ENCODE data around the gene C1orf122. TPM values are rescaled to one million over a fixed set of nuclear protein-coding genes. Genes with fewer than 3 reads are reported as not detected.

The C1orf122 gene
- total RNA-seq, 1 experiment from 2014 or later = 86.5 TPM

GRCh38 chr1:37844536-37844935, 36.9 kb downstream of the C1orf122 start:
- no peak for DNase-seq (ENCODE audit: low read depth)

GRCh38 chr1:37845049-37845646, 37.6 kb downstream of the C1orf122 start:
- DNase-seq (ENCODE audit: low read depth) = no peak

- DNase-seq (ENCODE audit: low read depth) = no peak
Observed at GRCh38 chr1:37845786-37846185, 38.2 kb downstream of the C1orf122 start.

GRCh38 chr1:37846647-37847339, 39.2 kb downstream of the C1orf122 start:
- DNase-seq (ENCODE audit: low read depth) = no peak

DNA sequence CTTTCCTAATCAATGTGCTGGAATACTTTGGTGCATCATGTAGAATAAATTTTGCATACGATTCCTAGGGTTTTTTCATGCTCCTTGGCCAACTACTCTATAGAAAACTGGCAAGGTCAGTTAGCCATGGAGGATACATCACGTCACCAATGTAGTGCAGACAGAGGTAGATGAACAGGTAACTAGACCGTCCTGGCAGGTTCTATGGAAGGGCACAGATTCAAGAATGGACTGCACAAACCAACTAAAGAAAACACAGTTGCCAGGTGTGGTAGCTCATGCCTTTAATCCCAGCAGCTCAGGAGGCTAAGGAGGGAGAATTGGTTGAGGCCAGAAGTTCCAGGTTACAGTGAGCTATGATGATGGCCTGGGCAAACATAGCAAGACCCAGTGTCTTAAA, 41.9 kb downstream of the C1orf122 start:
- no peak for DNase-seq (ENCODE audit: low read depth)

DNA sequence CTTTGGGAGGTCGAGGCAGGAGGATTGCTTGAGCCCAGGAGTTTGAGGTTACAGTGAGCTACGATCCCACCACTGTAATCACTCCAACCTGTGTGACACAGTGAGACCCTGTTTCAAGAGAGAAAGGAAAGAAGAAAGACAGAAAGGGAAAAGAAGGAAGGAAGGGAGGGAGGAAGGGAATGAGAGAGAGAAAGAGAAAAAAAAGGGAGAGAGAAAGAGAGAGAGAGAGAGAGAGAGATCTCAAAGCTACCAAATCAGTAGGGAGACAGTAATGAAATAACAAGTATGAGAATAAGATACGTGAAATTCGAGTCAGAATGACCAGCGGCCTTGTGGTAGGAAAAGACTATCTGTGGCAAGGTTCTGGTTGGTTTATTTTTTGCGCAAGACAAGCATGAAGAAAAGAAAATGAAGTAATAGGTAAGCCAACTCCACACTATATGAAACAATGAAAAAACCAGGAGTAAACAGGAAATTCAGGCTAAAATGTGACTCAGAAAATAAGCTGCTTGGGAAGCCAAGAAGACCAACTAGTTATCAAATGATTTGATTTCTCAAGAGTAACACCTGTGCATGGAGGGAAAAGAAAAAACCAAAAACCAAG, 42.9 kb downstream of the C1orf122 start:
- peak; percentile 50 for DNase-seq (ENCODE audit: low read depth)

DNA sequence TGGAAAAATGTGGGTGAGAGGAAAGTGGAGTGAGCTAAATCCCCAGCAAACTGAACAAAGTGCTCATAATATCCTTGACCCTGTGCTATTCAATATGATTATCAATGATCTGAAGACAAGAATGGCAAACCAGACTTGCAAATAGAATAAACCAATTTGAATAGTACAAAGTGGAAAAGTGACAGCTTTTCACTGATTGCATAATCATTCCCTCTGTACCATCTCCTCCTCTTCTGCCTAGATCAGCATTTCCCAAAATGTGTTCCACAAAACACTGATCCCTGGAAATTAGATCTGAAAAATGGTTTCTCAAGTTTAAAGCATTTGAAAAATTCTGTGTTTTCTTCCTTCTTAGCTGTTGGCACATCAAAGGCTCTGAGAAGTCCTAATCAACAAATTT, 43.7 kb downstream of the C1orf122 start:
- no peak for DNase-seq (ENCODE audit: low read depth)

DNA sequence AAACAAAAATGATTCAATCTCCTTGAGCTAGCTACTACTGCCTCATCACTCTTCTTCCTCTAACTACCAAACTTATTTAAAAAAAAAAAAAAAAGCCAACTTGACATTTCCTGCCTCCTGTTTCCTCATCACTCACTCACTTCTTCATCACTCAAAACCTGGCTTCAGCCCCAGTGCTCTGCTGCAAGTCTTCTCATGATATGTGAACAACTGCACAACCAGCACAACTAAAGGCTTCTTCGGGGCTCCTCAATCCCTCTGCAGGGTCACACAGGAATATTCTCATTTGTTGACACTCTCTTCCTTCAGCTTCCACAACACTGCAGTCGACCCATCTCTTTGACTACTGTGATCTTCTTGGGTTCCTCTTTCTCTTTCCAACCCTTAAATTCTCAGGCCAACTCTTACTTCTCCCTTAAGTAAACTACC, 44.2 kb downstream of the C1orf122 start:
- peak; percentile 32 for DNase-seq (ENCODE audit: low read depth)

DNA sequence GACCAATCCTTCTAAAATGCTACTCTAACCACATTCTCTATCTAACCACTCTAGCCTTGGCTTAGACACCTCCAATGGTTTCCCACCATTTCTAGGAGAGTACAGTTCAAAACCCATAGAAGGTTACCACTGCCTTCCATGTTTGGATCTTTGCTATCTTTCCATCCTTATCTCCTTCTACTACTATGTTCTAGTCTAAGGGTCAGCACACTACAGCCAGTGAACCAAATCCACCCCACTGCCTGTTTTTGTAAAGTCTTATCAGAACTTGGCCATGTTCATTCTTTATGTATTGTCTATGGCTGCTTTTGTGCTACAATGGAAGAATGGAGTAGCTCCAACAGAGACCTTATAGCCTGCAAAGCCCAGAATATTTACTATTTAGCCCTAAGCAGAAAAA, 45.6 kb downstream of the C1orf122 start:
- no peak for DNase-seq (ENCODE audit: low read depth)

- DNase-seq (ENCODE audit: low read depth) = no peak
Observed at GRCh38 chr1:37854406-37854805, 46.8 kb downstream of the C1orf122 start.

Other genes starting within 250 kb of the C1orf122 start
- 65.1 and 73.9 TPM in 2 replicates for gene GNL2, start 211.9 kb upstream of the C1orf122 start, total RNA-seq (2014; rRNA removed)
- not detected in 2 replicates for gene RSPO1, start 172.9 kb upstream of the C1orf122 start, total RNA-seq (2014; rRNA removed)
- 45.3 and 47.6 TPM in 2 replicates for gene CDCA8, start 115.3 kb upstream of the C1orf122 start, total RNA-seq (2014; rRNA removed)
- not detected in 2 replicates for gene EPHA10, start 42.7 kb upstream of the C1orf122 start, total RNA-seq (2014; rRNA removed)
- 2.5 and 2.9 TPM in 2 replicates for gene MANEAL, start 13.9 kb upstream of the C1orf122 start, total RNA-seq (2014; rRNA removed)
- gene YRDC, start 418 bp downstream of the C1orf122 start, total RNA-seq (2014; rRNA removed) = 24.1 and 29.0 TPM in 2 replicates
- 1.6 and 2.1 TPM in 2 replicates for gene MTF1, start 51.8 kb downstream of the C1orf122 start, total RNA-seq (2014; rRNA removed)
- gene INPP5B, start 139.3 kb downstream of the C1orf122 start, total RNA-seq (2014; rRNA removed) = 20.1 and 22.7 TPM in 2 replicates
- gene SF3A3, start 182.2 kb downstream of the C1orf122 start, total RNA-seq (2014; rRNA removed) = 86.7 and 96.1 TPM in 2 replicates
- 37.3 and 39.0 TPM in 2 replicates for gene FHL3, start 197.7 kb downstream of the C1orf122 start, total RNA-seq (2014; rRNA removed)
- 100 and 107 TPM in 2 replicates for gene UTP11, start 204.9 kb downstream of the C1orf122 start, total RNA-seq (2014; rRNA removed)
- gene POU3F1, start 239.0 kb downstream of the C1orf122 start, total RNA-seq (2014; rRNA removed) = not detected in 2 replicates